GM21447 (cell line): ENCODE results near the gene CACNA1B.
"Not testable (repeated sequence)": the region's sequence is repeated elsewhere in the genome, so short reads cannot be mapped to it uniquely, and the experiment has no call there.

Experiments used
- ATAC-seq: cut with Tn5 transposase; IDR thresholded peaks from one replicate; pipeline ENCODE4 v1.9.1; 2021; ENCODE audit not compliant: unreplicated experiment

The CACNA1B gene

DNA sequence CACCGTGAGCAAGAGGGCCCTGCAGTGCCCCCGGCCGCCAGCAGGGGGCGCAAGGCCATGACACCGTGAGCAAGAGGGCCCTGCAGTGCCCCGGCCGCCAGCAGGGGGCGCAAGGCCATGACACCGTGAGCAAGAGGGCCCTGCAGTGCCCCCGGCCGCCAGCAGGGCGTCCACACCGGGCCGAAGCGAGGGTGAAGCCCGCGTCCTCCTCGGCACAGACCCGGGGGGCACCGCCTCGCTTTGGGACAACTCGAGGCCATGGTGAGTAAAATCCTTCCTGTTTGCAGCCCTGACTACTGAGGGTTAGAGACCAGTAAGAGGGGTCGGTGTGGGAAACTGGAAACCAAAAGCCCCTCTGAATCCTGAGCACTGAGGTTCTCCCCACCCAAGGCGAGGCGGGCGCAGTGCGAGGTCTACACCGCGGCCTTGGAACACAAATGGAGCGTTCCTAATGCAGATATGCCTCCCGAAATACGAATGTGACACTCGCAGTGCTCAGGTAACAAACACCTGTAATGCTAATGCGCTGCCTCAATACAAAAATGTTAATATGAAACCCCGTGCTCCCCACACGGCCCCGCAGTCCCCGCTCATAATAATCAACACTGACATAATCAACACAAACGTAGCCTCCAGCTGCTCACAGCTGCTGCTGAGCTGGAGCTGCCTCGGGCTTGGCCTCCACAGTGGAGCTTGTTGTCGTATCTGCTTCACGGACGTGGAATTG is 249.4 kb downstream of the CACNA1B start:
- ATAC-seq = not testable (repeated sequence)

DNA sequence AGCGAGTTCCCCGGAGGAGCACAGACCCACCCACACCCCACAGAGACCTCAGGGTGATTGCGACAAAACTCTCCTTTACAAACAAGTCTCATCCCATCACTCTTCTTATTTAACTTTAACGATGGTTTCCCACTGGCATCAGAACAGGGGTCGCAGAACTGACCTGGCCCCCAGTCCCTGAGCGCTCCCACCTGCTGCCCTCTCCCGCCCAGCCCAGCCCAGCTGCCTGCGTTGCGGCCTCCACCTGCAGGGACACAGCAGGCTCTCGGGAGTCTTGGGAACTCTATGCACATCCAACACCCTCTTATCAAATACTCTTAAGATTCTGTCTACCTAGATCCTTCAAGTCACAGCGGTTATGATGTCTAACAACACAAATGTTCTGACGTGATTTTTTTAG is 250.4 kb downstream of the CACNA1B start:
- ATAC-seq = not testable (repeated sequence)

DNA sequence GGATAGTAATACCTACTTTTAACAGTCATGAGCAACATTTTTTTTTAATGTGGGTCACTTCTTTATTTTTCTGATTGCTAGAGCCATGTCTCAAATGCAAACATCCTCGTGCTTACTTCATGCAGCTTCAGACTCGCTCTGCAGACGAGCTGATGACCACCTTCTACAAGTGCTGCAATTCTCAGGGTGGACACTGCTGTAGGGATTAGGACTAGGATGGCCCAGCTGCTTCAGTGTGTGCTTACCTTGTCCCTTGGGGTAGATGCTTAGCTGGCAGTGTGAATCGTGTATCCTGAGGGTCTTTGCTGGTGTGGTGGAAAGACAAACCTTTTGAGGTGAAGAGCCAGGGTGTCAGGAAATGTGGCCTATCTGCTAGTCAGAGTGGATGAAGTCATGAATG is 251.7 kb downstream of the CACNA1B start:
- ATAC-seq = not testable (repeated sequence)

DNA sequence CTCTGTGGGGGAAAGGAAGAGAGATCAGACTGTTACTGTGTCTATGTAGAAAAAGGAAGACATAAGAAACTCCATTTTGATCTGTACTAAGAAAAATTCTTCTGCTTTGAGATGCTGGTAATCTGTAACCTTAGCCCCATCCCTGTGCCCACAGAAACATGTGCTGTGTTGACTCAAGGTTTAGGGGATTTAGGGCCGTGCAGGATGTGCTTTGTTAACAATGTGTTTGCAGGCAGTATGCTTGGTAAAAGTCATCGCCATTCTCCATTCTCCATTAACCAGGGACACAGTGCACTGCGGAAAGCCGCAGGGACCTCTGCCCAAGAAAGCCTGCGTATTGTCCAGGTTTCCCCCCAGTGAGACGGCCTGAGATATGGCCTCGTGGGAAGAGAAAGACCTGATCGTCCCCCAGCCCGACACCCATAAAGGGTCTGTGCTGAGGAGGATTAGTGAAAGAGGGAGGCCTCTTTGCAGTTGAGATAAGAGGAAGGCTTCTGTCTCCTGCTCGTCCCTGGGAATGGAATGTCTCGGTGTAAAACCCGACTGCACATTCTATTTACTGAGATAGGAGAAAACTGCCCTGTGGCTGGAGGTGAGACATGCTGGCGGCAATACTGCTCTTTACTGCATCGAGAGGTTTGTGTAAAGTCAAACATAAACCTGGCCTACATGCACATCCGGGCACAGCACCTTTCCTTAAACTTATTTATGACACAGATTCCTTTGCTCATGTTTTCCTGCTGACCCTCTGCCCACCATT is 255.5 kb downstream of the CACNA1B start:
- not testable (repeated sequence) for ATAC-seq

DNA sequence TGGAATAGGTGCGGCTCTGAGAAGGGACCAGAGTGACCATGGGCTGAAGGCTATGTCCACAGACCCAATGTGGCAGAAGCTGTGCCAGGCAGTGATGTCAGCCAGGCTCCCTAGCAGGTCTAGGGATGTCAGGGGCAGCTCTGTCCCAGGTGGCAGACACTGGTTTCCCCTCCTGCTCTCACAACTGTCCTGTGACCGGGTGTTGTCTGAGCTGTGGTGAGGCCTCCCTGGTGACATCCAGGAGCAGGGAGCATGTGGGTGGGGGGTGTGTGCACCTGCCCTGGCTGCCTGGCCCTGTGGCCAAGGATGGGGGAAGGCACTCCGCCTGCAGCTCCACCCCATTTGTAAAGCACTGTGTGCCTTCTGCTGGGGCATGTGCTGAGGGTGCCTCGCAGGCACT is 257.0 kb downstream of the CACNA1B start:
- ATAC-seq = not testable (repeated sequence)

DNA sequence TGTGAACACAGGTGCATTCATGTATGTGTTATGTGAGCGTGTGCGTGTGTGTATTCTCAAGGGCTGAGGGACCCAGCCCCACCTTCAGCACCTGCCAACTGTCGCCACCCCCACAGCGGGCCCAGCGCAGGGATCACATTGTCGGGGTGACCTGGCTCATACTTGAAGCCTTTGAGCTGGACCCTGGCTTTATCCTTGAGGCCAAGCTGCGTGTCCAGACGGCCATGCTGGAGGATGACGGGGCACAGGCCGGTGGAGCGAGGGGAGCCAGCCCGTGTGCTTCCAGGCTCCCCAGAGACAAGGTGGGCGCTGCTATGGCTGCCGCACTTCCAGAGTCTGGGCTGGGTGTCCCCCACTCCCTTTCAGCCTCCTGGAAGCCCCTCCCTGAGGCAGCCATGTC is 261.5 kb downstream of the CACNA1B start:
- ATAC-seq = not testable (repeated sequence)

DNA sequence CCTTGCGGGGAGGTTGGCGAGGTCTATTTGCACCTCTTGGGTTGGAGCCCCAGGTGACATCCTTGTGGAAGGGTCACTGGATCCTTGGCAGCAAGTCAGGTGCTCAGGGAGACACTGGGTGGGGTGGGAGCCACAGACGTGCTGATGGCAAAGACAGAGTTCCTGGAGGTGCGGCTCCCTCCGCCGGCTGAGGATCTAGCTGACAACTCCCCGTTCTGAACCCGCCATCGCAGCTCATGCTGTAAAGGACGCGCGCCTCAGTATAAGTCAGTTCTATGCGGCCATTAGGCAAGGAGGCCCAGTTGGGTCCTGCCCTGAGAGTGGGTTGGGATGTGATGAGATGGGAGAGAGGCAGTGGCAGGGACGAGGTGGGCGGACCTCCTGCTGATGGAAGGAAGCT is 263.4 kb downstream of the CACNA1B start:
- ATAC-seq = not testable (repeated sequence)

DNA sequence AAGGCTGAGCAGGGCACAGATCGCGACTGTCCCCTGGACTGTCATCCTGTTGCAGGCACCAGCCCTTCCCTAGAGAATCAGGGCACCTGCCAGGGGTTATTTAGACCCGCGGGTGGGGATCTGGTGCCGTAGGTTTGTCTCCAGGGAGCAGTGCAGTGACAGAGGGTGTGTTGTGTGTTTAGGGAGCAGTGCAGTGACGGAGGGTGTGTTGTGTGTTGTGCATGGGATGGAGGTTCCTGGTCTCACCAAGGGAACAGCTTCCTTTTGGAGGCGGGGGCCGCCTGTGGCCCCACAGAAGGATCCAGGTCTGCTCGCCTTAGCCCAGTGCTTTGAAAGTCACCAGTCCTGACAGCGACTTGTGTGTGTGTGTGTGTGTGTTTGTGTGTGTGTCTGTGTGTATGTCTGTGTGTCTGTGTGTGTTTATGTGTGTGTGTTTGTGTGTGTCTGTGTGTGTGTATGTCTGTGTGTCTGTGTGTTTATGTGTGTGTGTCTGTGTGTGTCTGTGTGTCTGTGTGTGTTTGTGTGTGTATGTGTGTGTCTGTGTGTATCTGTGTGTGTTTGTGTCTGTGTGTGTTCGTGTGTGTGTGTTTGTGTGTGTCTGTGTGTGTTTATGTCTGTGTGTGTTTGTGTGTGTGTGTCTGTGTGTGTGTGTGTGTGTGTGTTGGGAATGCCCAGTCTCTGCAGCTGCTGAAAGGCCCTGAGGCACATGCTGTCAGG is 265.1 kb downstream of the CACNA1B start:
- ATAC-seq = not testable (repeated sequence)

DNA sequence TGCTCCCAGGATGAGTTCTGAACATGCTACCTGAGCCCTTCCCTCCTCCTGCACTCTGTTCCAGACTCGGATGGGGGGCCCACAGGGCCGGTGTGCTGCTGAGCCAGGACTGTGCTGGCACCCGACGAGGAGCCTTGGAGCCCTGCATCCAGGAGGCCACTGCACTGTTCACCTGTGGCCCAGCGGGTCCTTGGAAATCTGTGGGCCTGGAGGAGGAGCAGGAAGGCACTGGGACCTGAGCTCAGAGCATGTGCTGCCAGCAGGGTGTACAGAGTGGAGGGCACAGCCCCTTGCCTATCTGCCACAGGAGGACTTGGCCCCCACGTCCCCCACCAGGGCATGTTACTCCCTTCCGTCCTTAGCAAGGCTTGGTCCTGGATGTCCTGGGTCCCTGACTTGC is 265.9 kb downstream of the CACNA1B start:
- not testable (repeated sequence) for ATAC-seq

DNA sequence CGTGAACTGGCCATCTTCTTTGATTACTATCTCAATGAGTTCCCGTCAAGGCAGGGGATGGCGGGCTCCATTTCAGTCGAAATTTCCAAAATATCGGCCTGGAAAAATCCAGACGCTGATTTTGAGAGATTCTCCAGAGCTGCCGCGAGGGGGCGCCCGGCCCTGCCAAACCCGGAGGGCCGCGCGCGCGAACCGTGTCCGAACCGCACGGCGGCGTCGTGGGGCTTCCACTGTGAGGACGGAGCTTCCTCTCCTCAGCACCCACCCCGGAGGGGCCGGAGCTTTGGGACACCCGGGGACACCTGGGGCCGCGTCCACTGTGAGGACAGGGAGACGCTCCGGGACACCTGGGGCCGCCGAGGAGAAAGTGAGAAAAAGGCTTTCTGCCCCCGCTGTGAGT is 270.0 kb downstream of the CACNA1B start:
- not testable (repeated sequence) for ATAC-seq

DNA sequence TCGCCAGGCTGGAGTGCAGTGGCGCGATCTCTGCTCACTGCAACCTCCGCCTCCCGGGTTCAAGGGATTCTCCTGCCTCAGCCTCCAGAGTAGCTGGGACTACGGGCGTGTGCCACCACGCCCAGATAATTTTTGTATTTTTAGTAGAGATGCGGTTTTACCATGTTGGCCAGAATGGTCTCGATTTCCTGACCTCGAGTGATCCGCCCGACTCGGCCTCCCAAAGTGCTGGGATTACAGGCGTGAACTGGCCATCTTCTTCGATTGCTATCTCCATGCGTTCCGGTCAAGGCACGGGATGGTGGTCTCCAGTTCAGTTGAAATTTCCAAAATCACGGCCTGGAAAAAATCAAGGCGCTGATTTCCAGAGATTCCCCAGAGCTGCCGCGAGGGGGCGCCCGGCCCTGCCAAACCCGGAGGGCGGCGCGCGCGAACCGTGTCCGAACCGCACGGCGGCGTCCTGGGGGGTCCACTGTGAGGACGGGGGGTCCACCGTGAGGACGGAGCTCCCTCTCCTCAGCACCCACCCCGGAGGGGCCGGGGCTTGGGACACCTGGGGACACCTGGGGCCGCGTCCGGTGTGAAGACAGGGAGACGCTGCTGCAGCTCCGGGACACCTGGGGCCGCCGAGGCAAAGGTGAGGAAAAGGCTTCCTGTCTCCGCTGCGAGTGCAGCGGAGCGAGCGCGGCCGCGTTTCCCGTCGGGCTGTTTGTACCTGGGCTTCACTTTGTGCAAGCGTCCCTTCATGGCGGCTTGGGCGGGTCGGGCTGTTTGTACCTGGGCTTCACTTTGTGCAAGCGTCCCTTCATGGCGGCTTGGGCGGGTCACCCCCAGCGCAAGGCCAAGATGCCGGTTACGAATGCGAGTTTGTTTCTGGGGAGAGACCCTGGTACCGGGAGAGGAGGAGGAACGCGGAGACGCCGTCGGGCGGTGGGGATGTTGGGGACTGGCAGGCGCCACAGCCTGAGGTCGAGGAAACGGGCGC is 272.4 kb downstream of the CACNA1B start:
- ATAC-seq = not testable (repeated sequence)

DNA sequence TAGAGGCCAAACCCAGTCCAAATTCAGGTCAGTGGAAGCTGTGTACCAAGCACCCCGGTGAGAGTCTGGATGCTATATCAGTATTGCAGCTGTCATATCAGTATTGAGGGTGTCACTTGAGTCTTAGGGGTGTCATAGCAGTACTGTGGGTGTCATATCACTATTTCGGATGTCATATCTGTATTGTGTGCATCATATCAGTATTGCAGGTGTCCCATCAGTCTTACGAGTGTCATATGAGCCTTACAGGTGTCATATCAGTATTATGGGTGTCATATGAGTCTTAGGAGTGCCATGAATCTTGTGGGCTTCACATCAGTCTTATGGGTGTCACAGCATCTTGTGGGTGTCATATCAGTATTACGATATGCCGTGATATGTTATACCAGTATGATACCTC is 278.2 kb downstream of the CACNA1B start:
- not testable (repeated sequence) for ATAC-seq

DNA sequence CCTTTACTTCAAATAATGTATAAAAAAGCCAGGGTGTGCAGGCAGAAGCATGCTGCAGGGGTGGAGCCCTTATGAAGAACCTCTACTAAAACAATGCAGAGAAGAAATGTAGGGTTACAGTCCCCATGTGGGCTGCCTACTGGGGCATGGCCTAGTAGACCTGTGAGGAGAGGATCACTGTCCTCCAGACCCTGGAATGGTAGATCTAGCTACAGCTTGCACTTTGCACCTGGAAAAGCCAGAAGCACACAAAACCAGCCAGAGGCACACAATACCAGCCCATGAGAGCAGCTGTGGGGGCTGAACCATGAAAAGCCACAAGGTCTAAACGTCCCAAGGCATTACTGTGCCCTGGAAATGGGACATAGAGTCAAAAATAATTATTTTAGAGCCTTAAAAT is 289.2 kb downstream of the CACNA1B start:
- not testable (repeated sequence) for ATAC-seq
